Measurements from ENCODE around the gene ALPP. TPM values are rescaled to one million over a fixed set of nuclear protein-coding genes. Genes with fewer than 3 reads are reported as not detected.
"Not testable (repeated sequence)": the region's sequence is repeated elsewhere in the genome, so short reads cannot be mapped to it uniquely, and the experiment has no call there.

Gene ALPP
- polyA plus RNA-seq, 1 experiment, result not detected

DNA sequence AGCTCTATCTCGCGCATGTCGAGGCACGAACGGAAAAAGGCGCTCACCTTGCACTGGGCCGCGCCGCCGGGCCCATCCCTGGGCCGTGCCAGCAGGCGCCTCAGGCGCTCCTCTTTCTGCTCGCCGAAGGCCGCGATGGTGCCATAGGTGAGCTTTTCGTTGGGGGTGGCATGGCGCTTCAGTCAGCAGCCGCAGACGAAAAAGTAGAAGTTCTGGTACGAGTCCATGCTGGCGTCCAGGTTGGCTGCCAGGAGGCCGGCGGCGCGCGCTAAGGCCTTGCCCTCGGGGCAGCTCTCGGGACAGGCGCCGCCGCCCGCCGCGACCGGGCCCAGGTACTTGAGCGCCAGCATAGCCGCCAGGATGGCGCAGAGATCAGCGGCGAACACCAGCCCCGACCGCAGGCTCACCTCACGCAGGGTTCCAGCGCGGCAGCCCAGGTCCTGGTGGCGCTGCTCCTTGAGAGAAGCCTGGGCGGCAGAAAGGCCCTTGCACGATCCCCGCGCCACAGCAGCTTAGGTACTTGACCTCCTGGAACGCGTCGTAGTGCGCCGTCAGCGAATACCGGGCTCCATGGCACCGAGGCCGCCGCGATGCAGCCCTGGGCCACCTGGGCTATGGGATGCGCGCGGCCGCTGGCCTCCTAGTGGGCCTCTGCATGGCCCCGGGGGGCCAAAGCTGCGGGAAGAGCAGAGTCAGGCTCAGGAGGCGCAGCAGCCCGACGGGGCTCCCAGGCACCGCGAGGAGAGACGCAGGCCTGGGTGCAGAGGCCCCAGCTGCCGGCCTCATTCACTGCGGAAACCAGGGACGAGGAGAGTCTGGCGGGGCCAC, 40.9 kb downstream of the ALPP start:
- peaks cover 62% of the 10 kb centered on the region for H3K27me3 ChIP-seq (ENCODE audit: control insufficient read depth, insufficient read depth, low read length)
- peaks cover 14% of the 10 kb centered on the region for H3K9me3 ChIP-seq (ENCODE audit: control insufficient read depth, insufficient read depth, low read length)
- CTCF ChIA-PET, result no interaction called here
- TF ChIP-seq CTCF (IDR thresholded peaks at IDR 0.05; ENCODE audit: low read depth, low read length), result no peak
- no peak overlapping the region for H3K4me3 ChIP-seq (ENCODE audit: low read depth, low read length)
- POLR2A ChIA-PET, result interaction anchor here (0.6 kb wide), 1 partner anchor 11 kb away, joined by 5 read pairs; no protein-coding TSS in a partner anchor
- no peak for DNase-seq (ENCODE audit: low read depth, low spot score)
- H3K27ac ChIP-seq (ENCODE audit: low read depth, low read length), result no peak overlapping the region

DNA sequence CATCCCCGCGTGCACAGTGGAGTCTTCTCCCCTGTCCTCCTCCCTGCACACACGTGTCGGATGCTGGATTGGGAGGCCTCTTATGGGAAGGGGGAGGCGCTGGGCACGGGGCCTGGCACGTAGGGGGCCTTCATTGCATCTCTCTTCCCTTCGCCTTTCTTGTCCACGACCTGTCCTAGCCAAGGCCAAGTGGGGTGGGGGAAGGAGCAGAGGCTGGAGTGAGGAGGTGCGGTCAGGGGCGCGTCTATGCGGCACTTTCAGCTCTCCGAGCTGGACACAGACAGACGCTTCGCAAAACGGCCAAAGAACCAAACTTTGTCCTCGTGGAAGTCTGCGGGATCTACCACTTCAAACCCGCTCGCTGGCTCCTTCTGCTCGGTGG, 41.5 kb downstream of the ALPP start:
- TF ChIP-seq CTCF (IDR thresholded peaks at IDR 0.05; ENCODE audit: low read depth, low read length), result no peak
- H3K27ac ChIP-seq (ENCODE audit: low read depth, low read length), result no peak overlapping the region
- ChIA-PET POLR2A (no interaction called here), CTCF (no interaction called here)
- no peak overlapping the region for H3K4me3 ChIP-seq (ENCODE audit: low read depth, low read length)
- peaks cover 14% of the 10 kb centered on the region for H3K9me3 ChIP-seq (ENCODE audit: control insufficient read depth, insufficient read depth, low read length)
- peaks cover 62% of the 10 kb centered on the region for H3K27me3 ChIP-seq (ENCODE audit: control insufficient read depth, insufficient read depth, low read length)
- DNase-seq (ENCODE audit: low read depth, low spot score), result no peak

GRCh38 chr2:232420463-232421188, 42.1 kb downstream of the ALPP start:
- Histone ChIP-seq H3K27ac (ENCODE audit: low read depth, low read length) (no peak overlapping the region), H3K27me3 (ENCODE audit: control insufficient read depth, insufficient read depth, low read length) (peaks cover 66% of the 10 kb centered on the region), H3K9me3 (ENCODE audit: control insufficient read depth, insufficient read depth, low read length) (peaks cover 14% of the 10 kb centered on the region), H3K4me3 (ENCODE audit: low read depth, low read length) (no peak overlapping the region)
- no peak for TF ChIP-seq CTCF (IDR thresholded peaks at IDR 0.05; ENCODE audit: low read depth, low read length)
- CTCF ChIA-PET, result no interaction called here
- DNase-seq (ENCODE audit: low read depth, low spot score), result no peak
- POLR2A ChIA-PET, result no interaction called here

GRCh38 chr2:232421189-232421785, 42.7 kb downstream of the ALPP start:
- POLR2A ChIA-PET, result no interaction called here
- no peak for DNase-seq (ENCODE audit: low read depth, low spot score)
- CTCF ChIA-PET, result no interaction called here
- TF ChIP-seq CTCF (IDR thresholded peaks at IDR 0.05; ENCODE audit: low read depth, low read length), result no peak
- H3K27me3 ChIP-seq (ENCODE audit: control insufficient read depth, insufficient read depth, low read length), result peaks cover 65% of the 10 kb centered on the region
- no peak overlapping the region for H3K27ac ChIP-seq (ENCODE audit: low read depth, low read length)
- peaks cover 14% of the 10 kb centered on the region for H3K9me3 ChIP-seq (ENCODE audit: control insufficient read depth, insufficient read depth, low read length)
- H3K4me3 ChIP-seq (ENCODE audit: low read depth, low read length), result no peak overlapping the region

DNA sequence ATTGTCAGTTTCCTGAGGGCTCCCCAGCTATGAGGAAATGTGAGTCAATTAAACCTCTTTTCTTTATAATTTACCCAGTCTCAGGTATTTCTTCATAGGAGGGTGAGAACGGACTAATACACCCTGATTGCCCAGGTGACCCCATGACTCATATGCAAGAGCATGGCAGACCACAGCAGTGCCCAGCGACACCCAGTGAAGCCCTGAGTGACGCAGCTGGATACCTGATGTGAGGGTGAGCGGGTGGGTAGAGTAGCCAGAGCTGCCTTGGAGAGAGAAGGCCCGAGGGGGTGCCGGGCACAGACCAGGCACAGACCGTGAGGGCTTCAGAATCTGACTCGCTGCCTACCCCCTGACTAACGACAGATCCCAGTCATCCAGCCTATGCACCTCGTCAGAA, 43.5 kb downstream of the ALPP start:
- no peak overlapping the region for H3K4me3 ChIP-seq (ENCODE audit: low read depth, low read length)

DNA sequence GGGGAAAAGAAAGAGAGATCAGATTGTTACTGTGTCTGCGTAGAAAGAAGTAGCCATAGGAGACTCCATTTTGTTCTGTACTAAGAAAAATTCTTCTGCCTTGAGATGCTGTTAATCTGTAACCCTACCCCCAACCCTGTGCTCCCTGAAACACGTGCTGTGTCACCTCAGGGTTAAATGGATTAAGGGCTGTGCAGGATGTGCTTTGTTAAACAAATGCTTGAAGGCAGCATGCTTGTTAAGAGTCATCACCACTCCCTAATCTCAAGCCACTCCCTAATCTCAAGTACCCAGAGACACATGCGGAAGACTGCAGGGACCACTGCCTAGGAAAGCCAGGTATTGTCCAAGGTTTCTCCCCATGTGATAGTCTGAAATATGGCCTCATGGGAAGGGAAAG, 44.4 kb downstream of the ALPP start:
- DNase-seq (ENCODE audit: low read depth, low spot score); H3K27ac ChIP-seq (ENCODE audit: low read depth, low read length); CTCF ChIA-PET; POLR2A ChIA-PET; H3K4me3 ChIP-seq (ENCODE audit: low read depth, low read length): not testable (repeated sequence)
- Histone ChIP-seq H3K27me3 (ENCODE audit: control insufficient read depth, insufficient read depth, low read length) (peaks cover 65% of the 10 kb centered on the region), H3K9me3 (ENCODE audit: control insufficient read depth, insufficient read depth, low read length) (peaks cover 14% of the 10 kb centered on the region)

More for the DNA sequence above, 43.5 kb downstream of the ALPP start:
- POLR2A ChIA-PET, result no interaction called here
- no peak for TF ChIP-seq CTCF (IDR thresholded peaks at IDR 0.05; ENCODE audit: low read depth, low read length)
- no peak for DNase-seq (ENCODE audit: low read depth, low spot score)
- Histone ChIP-seq H3K9me3 (ENCODE audit: control insufficient read depth, insufficient read depth, low read length) (peaks cover 14% of the 10 kb centered on the region), H3K27ac (ENCODE audit: low read depth, low read length) (no peak overlapping the region), H3K27me3 (ENCODE audit: control insufficient read depth, insufficient read depth, low read length) (peaks cover 69% of the 10 kb centered on the region)
- CTCF ChIA-PET, result no interaction called here

- H3K27ac ChIP-seq (ENCODE audit: low read depth, low read length); DNase-seq (ENCODE audit: low read depth, low spot score); CTCF ChIA-PET; POLR2A ChIA-PET; H3K4me3 ChIP-seq (ENCODE audit: low read depth, low read length): not testable (repeated sequence)
- Histone ChIP-seq H3K9me3 (ENCODE audit: control insufficient read depth, insufficient read depth, low read length) (peaks cover 14% of the 10 kb centered on the region), H3K27me3 (ENCODE audit: control insufficient read depth, insufficient read depth, low read length) (peaks cover 61% of the 10 kb centered on the region)
Observed at GRCh38 chr2:232423407-232423806, 44.9 kb downstream of the ALPP start.
